Suprapubic skin (tissue), 3 donors: Measurements from ENCODE around the gene SERPINI2.

ENCODE experiments used
- CTCF ChIP-seq, 2 donors: fragments of 200-600 bp in 1 of 2; fragments of 450-650 bp in 1 of 2; sonication (generic) in 1 of 2; IDR thresholded peaks; one replicate each; pipeline ENCODE4 v1.5.1; 2016 to 2019; ENCODE audit warnings: antibody characterized with exemption in 2 of 2, mild to moderate bottlenecking in 1 of 2, moderate library complexity in 1 of 2
- POLR2A ChIP-seq, 2 donors: fragments of 450-650 bp; IDR thresholded peaks; one replicate each; pipeline ENCODE4 v1.6.1; 2017; ENCODE audit warnings: antibody characterized with exemption in 2 of 2, mild to moderate bottlenecking in 2 of 2, moderate library complexity in 2 of 2

GRCh38 chr3:167409611-167410010 lies 64.2 kb downstream of the SERPINI2 start:
- no peak for TF ChIP-seq CTCF (IDR thresholded peaks at IDR 0.05)
- no peak for TF ChIP-seq POLR2A (IDR thresholded peaks at IDR 0.05)
